HG03342 (cell line): ENCODE measurements around the gene DCHS2.

ENCODE experiments used
- ATAC-seq: cut with Tn5 transposase; IDR thresholded peaks from one replicate; pipeline ENCODE4 v1.9.1; 2021; ENCODE audit warnings: mild to moderate bottlenecking, moderate library complexity; ENCODE audit not compliant: unreplicated experiment

Gene DCHS2

DNA sequence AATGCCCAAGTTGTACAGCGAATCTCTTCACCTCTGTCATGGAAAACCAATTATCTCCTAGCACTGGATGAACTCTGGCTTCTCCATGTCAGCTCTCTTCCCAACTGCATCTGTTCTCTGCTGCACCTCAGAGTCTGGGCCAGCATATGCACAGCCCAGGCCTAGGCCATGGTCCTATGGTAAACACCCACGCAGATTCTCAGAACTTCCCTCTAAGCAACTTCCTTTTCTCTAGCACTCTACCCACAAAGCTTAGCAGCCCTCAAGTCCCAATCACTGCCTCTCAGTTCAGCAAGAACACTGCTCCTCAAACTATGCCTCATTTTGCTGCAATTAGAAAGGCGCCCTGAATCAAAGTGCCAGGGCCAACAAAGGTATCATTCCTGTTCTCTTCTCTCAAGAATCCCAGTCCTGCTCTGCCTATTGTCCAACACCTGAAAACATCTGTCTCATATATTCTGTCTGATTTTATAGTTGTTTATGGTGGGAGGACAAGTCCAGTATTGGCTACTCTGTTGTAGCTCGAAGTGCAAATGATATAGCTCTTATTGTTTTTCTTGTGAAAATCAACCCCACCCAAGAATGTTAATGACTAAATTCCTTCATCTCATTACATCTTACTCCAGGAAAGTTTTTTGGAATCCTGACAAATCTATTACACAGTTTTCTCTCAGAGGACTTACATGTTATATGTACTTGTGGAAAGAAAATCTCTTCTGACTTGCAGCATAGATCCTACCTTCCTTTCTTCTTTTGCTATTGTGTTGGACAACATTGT is 85.4 kb downstream of the DCHS2 start:
- ATAC-seq = peak; percentile 90

DNA sequence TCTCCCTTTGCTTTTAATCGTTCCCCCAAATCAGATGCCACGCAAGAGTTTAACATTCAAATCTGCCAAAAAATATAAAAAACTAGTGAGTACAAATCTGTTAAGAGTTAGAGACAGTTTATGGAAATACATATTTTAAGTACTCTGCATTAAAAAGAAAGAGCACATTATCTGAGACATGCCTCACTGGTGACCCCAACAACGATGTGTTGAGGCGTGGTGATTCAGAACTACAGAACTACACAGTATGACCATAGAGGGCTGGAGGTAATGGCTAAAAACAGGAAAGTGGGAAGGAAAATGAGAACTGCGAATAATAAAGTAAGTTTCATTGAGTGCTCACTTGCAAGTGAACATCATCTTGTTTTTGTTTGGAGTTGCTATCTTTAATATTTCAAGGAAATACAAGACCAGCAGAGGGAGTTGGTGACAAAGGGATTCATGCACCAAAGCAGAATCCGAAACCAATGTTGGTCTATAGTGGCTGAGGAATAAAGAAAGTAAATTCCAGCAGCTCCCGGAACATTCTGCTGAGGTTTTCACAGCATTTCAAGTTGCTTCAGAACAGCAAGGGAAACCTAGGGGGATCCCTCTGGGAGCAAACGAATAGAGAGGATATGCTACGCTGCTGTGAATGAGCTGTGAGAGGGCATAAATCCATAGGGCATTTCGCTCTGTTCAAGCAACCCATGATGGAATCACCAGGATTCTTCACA is 92.2 kb downstream of the DCHS2 start:
- no peak for ATAC-seq

DNA sequence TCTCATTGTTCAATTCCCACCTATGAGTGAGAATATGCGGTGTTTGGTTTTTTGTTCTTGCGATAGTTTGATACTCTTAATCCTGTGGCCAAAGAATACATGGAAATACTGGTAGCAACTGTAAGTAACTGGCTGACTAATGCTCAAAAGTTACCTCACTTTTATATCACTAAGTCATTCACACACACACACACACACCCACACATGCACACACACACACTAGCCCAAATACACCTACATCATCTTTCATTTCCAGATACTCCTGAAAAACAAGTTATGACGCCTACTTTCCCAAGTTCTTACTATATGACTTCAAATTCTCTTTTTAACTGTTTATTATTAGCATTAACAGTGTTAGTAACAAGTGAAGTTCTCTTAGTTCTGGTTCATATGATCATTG is 101.3 kb downstream of the DCHS2 start:
- no peak for ATAC-seq

DNA sequence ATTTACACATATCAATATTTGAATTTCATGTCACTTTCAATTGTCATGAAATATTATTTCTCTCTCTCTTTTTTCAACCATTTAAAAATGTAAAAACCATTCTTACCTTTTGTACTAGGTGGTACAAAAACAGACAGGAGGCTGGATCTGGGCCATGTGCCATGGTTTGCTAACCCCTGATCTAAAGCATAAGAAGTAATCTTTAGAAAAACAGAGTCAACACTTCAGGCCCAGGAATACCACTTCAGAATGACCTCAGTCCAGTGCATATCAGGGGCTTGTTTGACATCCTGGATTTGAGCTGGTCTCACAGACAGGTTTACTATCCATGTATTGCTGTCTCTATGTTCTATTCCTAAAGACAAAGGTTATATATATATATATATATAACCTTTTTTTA is 102.5 kb downstream of the DCHS2 start:
- ATAC-seq = no peak

DNA sequence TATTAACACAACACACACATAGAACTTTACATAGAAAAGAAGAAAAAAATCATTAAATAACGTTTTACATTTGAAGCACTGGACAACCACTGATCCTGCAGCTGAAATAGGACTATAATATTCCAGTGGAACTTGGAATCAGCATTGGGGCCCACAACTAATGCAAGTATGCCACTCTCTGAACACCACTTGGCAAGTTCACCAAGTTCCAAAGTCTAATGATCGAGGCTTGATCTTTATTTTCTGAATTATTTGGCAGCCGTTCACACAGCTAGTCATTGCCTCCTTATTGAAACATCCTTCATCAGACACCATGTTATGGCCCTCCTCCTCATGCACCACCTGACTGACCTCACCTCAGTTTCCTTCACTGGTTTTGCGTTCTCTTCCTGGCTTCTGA is 107.6 kb downstream of the DCHS2 start:
- no peak for ATAC-seq

DNA sequence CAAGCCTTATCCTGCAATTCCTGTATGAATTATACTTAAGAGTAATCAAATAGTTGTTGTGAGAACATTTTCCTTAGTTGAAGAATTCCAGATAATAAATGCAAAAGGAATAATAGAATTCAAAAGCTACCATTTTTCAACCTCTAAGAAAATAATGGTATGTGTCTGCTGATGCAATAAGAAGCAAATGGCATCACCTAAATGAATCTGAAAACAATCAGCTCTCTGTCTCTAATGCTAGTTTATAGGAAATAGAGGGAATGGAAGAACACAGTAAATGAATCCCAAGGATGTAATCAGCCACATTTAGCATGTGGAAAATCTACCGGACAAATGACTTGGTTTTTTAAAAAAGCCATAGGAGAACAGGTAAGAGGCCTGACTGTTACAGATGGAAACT is 115.1 kb downstream of the DCHS2 start:
- no peak for ATAC-seq

DNA sequence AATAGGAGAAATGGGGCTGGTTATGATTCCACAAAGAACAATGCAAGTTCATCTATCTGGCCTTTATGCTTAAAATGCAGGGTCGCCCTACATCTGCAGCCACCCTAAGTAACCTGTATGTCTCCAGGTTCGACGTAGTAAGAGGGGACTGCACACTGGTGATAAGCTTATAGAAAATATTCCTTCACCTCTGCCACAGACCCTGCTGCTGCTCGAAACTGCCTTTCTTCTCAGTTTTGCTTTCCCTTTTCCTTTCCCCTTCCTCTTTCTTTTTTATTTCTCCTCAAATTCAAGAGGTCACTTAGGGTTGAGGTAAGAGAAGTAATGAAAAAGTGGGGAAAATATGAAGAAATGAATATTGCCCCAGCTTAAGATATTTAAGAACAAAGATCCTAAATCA is 123.5 kb downstream of the DCHS2 start:
- peak; percentile 80 for ATAC-seq

DNA sequence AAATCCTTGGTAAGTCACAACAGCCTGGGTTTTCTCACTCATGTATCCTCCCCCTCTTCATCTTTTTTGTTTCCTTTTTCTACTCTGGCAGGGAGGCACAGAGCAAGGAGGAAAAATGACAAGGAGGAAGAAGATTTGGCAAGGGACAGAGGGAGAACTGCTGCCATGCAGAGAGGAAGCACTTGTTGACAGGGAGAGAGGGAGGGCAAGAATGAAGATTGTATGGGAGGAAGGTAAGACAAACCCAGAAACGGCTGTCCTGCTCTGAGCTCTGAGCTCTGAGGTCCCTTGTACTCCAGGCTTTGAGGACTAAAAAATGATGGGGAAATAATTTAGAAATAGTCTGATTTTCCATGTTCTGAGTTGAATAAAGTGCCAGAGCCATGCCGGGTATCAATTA is 123.9 kb downstream of the DCHS2 start:
- ATAC-seq = no peak

DNA sequence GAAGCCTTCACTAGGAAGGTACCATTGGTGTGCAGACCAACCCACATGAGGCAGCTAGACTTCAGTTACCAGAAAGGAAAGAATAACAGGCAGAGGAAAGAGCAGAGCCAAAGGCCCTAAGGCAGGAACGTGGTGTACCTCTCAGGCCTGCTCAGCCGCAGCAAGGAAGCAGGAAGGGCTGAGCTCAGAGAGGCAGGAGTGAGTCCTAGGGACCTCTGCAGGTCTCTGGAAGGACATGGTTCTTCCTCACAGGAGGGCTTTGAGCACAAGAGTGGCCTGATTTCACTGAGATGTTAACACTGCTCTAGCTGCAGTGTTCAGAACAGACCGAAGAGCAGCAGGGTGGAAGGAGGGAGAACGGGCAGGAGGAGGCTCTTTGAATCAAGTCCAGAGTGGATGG is 124.6 kb downstream of the DCHS2 start:
- ATAC-seq = no peak

DNA sequence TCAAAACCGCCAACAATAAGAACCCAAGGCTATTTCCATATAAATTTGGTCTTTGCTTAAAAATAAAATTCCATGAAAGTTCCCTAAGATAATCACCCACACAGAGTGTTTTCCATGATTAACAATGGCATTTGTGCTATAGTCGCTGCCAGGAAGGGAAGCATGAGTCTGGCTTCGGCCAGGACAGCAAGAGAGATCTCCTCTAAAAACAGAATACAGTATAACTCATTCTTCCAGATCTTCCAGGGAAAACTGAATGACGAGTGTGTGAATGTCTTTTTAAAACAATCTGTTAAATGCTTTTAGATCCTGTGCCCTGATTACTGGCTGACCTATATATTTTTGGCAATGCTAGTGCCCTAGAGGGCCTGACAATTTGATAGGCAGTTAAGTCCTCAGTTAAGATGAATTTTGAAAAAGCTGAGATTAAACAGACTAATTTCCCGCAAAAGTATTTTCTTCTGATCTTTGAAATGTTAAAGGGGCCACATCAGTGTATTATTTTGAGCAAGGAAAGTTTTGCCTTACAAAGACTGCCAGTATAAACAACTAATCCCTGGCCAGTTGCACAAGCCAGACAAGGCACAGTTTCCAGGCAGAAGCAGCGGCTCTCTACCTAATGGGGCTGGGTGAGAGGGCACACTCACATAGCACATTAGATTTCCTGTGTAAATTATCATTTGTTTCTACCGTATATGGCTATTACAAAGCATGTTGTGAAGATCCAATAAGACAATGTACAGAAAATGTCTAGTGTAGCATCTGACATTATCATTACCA is 127.3 kb downstream of the DCHS2 start:
- no peak for ATAC-seq

DNA sequence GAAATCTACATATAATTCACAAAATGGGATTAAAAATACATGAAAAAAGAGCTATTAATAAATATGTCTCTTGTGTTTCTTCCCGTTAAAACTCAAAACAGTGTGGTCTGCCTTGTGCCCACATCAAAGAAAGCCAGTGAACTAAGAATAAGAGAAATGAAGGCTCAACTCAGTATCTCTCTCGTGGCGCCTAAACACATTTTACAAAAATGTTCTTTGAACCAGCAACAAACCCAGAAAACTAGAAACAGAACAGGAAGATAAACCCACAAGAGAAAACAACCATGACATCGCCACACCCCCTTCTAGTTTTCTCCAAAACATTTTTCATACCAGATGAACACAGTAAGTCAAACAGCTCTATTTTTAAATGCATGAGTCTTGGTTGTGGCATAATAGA is 130.1 kb downstream of the DCHS2 start:
- ATAC-seq = peak; percentile 67

DNA sequence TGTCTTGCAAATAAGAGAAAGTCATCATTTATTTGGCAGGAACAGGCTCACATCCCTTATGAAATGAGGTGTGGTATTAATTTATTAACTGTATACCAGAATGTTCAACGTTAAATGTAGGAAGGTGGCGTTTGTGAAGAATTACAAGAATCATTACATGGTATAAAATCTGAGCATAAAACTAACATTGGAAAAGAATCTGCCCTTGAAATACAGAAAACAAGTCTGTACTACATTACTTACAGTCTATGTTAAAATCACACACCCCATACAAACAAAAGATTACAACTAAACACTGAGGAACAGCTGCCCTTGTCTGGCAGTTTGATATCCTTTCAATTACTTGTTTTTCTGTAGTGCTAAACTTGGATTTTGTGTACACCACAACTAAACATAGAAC is 131.1 kb downstream of the DCHS2 start:
- no peak for ATAC-seq

DNA sequence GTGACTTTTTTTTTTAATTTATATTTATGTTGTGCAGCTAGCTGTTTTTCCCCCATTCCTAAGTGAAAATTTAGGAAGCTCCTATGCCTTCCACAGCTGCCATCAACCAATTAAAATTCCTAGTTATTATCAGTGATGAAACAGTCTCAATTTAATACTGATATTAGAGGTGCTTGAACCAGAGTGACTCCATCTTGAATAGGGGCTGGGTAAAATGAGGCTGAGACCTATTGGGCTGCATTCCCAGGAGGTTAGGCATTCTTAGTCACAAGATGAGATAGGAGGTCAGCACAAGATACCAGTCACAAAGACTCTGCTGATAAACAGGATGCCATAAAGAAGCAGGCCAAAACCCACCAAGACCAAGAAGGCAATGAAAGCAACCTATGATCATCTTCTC is 136.7 kb downstream of the DCHS2 start:
- ATAC-seq = no peak

DNA sequence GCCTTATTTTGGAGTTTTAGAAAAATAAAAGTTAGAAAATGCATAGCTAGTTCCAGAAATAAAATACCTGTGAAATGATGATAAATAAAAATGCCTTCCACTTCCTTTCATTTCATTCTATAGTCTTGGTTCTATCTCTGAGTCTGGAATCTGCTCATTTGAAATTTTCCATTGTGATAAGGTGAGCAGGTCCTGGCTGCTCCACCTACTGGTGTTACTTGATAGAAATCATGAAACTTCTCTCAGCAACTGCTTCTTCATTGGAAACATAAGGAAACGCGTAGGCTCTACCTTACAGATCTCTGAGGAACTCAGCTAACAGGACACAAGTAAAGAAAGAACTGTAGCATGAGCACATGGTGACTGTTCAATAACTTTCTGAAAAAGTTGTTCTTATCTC is 141.8 kb downstream of the DCHS2 start:
- peak; percentile 52 for ATAC-seq

DNA sequence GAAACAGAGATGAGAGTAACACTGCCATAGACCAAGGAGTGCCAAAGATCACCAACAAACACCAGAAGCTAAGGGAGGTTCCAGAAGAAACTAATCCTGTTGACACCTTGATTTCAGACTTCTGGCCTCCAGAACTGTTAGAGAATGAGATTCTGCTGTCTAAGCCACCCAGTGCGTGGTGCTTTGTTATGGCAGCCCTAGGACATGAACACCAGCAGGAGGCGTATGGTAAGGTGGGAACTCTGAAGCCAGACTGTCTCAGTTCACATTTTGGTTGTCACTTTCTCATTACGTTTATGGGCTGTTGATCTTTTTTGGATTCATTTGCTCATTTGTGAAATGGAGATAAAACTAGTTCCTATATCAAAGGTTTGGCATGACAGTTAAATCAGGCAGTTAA is 142.9 kb downstream of the DCHS2 start:
- no peak for ATAC-seq

DNA sequence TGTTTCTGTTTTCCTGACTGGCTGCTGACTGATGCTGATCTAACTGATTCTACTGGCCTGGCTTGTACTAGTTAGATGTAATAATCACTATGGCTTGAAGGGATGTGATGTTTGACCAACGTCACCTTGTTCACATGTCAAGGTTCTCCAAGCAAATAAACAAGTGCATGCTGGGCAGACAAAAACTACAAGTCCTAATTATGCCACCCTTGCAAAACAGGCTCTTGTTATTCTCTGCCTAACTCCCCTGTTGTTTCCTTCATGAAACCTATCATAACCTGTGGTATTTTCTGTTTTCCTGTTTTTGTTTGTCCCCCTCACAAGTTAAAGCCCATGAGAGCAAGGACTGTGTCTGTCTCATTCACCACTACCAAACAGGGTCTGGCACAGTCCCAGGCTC is 146.2 kb downstream of the DCHS2 start:
- no peak for ATAC-seq

DNA sequence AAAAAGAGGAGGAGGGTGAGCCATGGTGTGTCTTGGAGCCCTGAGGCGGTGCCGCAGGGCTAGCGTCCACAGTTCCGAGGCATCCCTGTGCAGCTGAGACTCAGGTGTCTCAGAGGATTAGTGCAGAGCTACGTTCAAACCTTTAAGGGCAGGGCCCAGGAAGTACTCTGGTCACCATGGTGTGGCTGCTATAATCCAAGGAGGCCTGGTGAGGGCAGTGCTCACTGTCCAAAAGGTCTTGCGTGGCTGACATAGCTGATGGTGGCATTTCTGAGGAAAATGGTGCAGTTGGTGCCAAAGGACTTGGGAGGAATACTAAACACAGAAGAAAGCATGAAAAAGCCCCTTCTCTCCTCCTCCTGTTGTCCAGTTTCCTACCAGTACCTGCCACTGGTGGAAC is 146.9 kb downstream of the DCHS2 start:
- ATAC-seq = peak; percentile 81

DNA sequence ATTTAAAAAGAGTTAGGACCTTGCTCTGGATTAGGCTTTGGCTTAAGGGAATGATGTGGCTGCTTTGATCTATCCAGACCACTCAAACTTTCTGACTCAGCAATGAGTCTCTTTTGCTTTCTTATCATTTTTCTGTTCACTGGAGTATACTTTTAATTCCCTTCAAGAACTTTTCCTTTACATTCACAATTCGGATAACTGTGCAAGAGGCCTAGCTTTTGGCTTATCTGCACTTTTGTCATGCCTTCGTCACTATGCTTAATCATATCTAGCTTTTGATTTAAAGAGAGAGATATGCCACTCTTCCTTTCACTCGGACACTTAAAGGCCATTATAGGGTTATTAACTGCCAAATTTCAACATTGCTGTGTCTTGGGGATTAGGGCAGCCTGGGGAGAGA is 147.9 kb downstream of the DCHS2 start:
- no peak for ATAC-seq

DNA sequence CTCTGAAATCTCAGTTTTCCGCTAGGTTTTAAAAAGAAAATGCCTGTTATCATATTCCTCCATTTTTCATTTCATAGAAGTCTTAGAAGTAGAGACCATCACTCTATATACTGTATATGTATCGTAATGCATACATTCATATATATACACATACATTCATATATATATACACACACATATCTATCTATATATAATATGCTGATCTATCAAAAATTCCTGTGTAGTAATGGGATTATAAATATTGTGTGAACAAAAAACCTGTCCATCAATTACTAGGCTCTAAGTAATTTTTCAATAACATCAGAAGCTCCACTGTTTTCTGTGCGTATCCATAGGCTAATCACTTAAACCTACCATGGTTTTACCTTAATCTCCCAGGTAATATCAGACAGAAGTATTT is 150.2 kb downstream of the DCHS2 start:
- no peak for ATAC-seq

DNA sequence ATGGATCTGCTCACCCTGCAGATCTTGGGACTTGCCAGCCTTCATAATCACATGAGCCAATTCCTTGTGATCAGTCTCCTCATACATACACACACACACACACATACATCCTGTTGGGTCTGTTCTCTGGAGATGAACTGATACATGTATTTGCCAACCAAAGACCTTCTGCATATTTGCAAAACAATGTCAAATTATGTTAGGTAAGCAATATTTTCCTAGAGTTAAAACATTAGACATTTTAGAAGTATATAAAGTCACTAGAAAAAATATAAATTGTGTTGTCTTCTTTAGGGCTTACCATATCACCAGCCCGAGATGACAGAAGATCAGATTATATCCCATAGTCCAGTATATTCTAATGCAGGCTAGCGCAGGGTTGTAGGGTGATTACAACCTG is 156.0 kb downstream of the DCHS2 start:
- no peak for ATAC-seq

DNA sequence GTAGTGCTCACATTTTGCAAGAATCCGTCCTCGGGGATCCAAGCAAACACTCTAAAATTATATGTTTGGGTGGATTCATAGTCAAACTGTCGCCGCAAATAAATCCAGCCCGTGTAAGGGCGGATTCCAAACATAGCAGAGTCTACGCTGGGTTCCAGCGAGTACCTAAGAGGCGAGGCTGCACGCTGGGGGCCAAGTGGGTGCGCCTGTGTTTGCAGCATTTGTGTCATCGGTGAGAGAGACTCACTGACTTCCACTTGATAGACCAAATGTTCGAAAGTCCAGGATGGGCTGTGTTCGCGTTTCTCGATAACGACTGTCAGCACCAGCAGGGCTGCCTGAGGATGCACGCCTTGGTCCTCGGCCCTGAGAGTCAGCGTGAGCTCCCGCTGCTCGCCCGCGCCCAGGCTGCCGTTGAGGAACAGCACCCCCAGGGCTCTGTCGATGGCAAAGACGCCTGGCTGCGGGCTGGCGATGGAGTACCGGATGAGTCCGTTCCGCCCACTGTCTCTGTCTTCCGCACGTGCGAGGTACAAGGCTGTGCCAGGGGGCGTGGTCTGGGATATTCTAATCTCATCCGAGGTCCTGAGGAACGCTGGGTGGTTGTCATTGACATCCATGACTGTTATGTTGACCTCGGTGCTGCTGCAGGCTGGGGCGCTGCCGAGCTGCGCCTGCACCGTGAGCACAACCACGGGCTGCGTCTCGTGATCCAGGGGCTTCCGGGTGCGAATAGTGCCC is 158.7 kb downstream of the DCHS2 start:
- ATAC-seq = peak; percentile 83
